HG03378 (cell line): Measurements from ENCODE around the gene PRPF4.

Experiments
- ATAC-seq: cut with Tn5 transposase; IDR thresholded peaks from one replicate; pipeline ENCODE4 v1.9.1; 2021; ENCODE audit warnings: mild to moderate bottlenecking, moderate library complexity; ENCODE audit not compliant: unreplicated experiment

PRPF4 gene

DNA sequence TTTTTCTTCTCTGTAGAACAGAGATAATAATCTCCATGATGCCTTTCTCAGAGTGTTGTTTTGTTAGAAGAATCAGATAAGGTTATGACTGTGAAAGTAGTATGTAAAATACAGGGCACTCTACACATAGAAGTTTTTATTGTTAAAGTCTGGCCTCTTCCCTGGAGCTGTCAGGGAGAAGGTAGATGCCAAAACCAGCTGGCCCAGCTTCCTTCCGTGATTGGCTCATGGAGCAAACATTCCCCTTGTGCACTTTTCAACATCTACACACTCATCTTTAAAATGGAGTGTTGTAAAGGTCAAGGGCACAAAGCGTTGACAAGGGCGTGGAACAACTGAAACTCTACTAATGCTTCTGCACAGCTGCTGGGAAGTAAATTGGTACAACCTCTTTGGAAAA lies 35.1 kb downstream of the PRPF4 start:
- no peak for ATAC-seq

DNA sequence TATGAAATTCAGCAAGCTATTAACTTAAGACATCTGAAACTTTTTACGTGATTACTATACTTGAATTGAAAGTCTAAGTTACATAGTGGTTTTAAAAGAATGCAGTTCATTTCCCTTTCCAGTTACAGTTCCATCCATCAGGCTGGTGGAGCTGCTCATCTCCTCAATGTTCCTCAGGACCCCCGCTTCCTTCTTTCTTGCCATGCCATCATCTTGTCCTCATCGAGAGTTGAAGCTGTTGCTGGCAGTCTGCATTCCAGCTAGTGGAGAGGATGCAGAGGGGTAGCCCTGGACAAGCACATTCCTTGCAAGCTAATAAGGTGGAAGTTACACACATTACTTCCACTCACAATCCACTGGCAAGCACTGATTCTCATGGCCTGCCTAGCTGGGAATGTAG lies 36.5 kb downstream of the PRPF4 start:
- no peak for ATAC-seq

DNA sequence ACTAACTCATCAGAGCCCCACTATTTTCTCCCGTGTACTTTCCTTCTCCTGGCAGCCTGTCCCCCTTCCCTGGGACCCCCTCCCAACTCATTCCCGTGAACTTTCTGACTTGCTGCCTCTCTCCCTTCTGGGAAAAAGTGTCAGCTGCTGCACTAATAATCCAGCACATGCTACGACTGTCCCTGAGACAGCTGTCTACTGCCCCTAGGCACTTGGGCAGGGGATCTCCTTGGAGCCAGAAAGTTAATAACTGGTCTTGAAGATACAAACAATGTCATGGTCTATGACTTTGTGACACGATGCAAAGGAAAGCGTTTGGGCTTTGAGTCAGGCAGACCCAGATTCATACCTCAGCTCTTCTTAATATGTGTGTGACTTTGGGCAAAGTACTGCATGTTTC lies 37.8 kb downstream of the PRPF4 start:
- ATAC-seq, result no peak

DNA sequence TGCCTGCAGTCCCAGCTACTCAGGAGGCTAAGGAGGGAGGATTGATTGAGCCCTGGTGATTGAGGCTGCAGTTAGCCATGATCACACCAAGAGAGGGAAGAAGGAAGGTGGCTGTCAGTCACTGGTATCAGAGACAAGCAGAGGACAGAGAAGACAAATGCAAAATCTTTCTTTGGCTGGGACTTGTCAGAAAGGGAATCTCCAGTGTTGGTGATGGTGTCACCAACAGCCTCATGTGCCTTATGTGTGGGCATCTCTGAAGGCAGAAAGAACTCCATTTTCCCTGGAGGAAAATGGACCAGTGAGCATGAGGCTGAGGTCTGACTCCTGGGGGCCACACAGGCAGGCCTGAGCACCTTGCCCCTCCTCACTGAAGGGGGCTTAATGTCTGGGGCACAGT lies 39.8 kb downstream of the PRPF4 start:
- no peak for ATAC-seq

DNA sequence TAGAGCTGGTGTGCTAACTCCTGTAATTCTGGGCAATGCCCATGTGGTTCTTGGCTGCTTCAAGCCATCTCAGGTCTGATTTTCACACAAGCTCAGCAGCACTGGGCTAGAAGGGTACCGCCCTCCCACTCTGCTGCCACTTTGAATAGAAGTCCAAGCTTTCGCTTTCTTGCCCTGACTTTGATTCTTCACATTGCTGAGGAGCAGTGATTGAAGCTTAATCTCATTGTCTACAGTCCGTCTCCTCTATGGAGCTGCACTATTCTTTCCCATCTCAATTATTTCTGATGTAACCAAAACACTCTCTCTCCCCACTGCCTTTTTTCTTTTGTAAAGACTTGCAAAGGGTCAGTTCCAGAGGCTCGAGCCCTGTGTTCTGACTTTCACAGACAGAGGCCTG lies 40.6 kb downstream of the PRPF4 start:
- no peak for ATAC-seq

DNA sequence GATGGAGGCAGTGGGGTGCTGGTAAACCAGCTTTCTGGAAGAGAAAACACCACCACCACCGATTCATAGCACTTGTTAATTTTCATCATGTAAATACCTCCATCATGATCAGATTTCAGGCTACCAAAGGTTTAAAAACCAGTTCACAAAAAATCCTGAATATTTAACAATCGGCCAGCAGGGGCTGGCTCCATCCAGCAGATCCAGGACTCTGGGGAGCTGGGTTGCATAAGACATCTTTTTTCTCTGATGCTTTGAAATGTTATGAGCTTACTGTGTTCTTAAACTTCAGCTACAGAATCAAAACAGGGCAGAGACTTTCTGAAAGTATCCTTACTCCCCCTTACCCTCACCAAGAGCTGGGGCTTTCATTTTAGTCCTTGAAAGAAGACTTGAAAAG lies 42.3 kb downstream of the PRPF4 start:
- ATAC-seq, result no peak

DNA sequence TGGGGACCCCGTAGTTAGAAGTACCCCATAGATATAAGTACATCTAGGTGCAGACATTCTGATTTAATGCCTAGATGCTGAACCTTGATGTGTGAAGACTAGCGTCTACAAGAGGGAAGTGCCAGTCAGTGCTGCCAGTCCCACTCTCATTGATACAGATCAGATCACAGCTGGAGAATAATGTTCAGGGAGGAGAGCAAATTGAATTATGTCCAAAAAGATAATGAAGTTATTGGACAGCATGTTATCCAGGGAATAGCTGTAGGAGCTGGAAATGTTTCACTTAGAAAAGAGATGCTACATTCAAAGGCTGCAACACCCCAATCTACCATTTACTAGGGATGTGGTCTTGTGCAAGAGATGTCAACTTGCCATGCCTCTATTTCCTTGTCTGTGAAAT lies 43.6 kb downstream of the PRPF4 start:
- ATAC-seq, result no peak

DNA sequence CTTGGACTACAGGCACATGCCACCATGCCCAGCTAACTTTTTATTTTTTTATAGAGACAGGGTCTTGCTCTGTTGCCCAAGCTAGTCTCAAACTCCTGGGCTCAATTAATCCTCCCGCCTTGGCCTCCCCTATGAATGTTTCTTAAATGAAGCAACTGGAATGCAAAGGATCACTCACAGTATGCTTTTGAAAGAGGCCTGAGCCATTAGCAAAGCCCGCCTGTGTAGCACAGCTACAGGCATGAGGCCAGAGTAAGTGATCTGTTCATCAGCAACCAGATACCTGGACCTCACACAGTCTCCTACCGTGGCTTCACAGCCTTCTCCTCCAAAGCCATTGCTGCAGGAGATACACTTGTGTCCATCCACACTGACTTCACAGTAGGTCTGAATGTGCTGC lies 44.6 kb downstream of the PRPF4 start:
- ATAC-seq, result no peak

DNA sequence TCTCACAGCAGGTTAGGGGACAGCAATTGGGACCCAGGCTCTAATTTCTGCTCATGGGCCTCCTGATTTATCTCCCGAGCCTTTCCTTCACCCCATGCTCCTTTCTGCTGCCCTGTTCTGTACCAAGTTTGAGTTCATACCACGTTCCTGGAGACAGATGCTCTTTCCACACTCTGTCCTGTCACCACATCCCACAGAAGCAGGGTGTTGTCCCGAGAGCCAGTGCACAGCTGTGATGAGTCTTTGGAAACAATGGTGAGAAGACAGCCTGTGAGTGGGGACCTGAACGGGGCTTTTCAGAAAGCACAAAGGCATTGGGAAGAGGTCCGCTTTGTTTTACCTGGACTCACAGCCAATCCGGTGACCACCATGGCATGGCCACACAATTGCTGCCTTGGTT lies 47.2 kb downstream of the PRPF4 start:
- no peak for ATAC-seq

DNA sequence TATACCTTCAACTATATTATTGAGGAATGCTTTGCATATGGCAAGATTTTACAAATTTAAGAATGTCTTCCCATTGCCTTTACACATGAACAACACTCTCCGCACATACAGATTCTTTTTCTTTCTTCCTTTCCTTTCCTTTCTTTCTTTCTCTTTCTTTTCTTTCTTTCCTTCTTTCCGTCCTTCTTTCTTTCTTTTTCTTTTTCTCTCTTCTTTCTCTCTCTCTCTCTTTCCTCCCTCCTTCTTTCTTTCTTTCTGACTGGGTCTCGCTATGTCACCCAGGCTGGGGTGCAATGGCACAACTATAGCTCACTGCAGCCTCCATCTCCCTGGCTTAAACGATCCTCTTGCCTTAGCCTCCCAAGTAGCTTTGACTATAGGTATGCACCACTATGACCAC lies 50.8 kb downstream of the PRPF4 start:
- no peak for ATAC-seq

DNA sequence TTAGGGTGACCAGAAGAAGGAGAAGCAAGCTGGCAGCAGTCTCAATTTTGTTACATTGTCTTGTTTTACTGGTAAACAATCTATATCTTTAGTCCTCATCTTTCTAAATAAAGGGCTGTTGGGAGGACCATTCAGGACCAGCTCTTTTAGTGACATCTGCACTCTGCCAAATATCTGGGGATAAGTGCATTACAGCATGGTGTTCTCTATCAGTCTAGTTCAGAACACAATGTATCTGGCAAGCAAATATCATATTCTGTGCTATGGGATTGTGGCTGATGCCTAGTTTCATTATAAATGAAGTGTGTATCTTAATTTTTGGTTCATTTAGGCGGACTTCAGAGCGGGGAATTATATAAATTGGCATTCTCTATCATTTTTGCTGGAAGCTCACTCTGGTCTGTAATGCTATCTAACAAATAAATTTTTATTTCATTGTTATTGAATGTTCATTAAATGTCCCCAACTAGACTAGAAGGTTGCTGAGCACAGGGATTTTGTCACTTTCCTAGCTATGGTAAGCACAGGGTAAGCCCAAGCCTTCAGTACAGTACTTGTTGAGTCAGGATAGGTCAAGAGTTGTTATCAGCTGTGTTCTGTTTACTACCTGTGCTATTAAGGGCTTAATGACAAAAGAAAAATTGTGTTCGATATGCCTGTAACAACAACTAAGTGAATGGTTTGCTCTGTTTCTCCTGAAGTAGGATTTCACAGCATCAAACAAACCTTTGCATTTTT lies 52.8 kb downstream of the PRPF4 start:
- no peak for ATAC-seq

DNA sequence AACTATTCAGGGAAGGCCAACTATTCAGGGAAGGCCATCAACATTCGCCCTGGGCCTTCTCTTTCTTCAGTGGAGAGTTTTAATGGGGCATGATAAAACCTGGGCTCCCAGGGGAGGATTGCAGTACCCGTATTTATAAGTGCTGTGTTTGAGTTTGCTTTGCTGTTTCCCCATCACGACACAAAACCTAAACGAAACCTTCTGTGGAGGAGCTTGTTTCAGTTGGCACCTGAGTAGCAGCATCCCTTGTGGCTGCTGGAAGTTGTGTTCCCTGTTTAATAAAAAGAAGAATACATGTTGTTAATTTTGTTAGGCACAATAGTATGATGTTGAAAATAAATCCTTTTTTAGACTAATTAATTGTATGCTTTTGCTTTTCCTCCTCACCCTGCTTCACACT lies 56.3 kb downstream of the PRPF4 start:
- no peak for ATAC-seq

DNA sequence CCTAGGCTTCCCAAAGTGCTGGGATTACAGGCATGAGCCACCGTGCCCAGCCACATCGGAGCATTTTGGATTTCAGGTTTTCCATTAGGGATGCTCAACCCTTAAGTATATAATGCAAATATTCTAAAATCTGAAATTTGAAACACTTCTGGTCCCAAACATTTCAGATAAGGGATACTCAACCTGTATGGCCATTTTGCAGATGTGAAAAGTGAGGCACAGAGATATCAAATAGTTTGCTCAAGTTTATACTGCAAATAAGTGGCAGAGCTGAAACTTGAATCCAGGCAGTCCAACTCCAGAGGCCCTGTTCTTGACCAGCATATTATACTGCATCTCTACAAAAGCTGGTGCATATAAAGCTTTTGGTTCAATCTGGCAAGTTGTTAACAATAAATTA lies 62.3 kb downstream of the PRPF4 start:
- no peak for ATAC-seq

DNA sequence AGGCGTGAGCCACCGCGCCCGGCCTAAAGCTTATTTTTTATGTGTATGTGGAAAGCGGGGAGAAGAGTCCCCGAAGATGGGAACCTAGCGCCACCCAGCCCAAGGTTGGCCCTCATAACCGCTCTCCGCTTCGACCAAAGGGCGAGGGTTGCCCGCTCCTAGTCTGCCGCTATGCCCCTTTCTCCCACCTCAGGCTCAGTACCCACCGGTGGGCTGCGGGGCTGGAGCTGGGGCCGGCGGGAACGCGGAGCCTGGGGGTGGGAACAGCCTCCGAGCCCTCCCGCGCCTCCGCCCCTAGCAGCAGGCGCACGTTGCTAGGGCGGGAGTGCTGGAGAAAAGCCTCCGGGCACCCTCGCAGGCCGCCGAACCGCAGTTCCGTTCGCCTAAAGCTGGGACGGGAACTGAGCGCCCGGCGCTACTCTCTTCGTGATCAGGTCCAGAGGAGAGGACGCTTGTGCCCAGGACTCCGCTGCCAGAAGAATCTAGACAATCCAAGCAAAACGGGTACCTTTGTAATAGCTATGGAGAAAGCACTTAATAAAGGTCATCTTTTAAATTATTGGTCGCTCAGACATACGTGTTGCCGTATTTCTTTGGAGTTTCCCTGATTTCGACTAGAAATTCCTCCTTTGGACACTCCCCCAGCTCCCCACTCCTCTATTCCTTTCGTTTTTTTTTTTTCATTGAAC lies 64.7 kb downstream of the PRPF4 start, which contains the start of gene WDR31:
TSS of gene WDR31 (minus strand) at position 265 of the 689 bp plus-strand sequence. CDS start 8,253 bp downstream, outside the sequence.
- peak; percentile 92 for ATAC-seq

DNA sequence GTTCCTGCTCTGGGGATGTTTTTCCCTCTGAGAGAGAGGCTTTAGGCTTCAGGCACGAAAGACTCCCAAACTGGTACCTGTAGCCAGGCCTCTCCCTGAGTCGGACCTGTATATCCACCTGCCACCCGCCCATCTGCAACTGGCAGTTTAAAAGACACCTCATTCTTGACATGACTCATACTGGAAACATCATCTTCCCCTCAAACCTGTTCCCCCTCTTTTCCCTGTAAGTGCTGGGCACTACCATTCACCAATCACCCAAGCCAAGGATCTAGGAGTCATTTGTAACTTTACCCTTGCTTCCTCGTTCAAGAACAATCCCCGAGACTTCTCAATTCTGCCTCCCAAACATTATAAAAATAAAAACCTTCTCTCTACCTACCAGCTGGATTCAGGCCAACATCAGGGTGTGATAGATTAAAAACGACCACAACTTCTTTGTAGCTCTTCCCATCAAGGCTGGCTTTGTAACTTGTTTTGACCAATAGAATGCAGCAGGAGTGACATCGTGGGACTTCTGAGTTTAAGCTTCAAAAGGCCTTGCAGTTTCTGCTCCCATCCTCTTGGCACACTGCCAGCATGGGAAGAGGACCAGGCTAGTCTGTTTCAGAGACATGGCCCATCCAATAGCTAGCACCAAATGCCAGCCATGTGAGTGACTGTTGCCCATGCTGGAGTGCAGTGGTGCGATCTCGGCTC lies 66.4 kb downstream of the PRPF4 start:
- ATAC-seq, result no peak
